ENCODE results near the gene ADGRE1.

ADGRE1 gene

DNA sequence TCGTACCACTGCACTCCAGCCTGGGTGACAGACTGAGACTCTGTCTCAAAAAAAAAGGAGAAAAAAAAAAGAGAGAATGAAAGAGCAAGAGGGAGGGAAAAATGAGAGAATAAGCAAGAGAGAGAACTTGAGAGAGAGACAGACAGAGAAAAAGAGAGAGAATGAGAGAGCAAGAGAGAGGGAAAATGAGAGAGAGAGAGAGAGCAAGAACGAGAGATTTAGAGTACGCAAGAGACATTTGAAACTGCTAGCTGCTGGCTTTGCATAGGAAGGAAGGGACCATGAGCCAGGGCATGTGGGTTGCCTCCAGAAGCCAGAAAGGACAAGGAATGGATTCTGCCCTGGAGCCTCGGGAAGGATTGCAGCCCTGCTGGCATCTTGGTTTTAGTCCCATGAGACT is 9.6 kb upstream of the ADGRE1 start:
- no peak for DNase-seq (ENCODE audit: low read depth in 3 of 3)

GRCh38 chr19:6886277-6886897 is 992 bp upstream of the ADGRE1 start:
- DNase-seq (ENCODE audit: low read depth in 3 of 3), result no peak

DNA sequence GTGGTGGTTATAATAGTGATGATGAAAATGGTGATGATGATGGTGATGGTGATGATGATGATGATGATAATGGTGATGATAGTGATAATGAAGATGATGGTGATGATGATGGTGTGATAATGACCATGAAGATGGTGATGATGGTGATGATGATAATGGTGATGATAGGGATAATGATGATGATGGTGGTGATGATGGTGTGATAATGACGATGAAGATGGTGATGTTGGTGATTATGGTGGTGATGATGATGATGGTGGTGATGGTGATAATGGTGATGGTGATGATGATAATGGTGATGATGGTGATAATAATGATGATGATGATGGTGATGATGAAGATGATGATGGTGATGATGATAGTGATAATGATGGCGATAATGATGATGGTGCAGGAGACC is 1.6 kb downstream of the ADGRE1 start:
- DNase-seq (ENCODE audit: low read depth in 3 of 3), result no peak

GRCh38 chr19:6890401-6890913 is 3.1 kb downstream of the ADGRE1 start:
- no peak for DNase-seq (ENCODE audit: low read depth in 3 of 3)

- peak; percentile 7 to 45 (median 18) for DNase-seq (ENCODE audit: low read depth in 3 of 3)
Measured at GRCh38 chr19:6890938-6891337, 3.6 kb downstream of the ADGRE1 start.

DNA sequence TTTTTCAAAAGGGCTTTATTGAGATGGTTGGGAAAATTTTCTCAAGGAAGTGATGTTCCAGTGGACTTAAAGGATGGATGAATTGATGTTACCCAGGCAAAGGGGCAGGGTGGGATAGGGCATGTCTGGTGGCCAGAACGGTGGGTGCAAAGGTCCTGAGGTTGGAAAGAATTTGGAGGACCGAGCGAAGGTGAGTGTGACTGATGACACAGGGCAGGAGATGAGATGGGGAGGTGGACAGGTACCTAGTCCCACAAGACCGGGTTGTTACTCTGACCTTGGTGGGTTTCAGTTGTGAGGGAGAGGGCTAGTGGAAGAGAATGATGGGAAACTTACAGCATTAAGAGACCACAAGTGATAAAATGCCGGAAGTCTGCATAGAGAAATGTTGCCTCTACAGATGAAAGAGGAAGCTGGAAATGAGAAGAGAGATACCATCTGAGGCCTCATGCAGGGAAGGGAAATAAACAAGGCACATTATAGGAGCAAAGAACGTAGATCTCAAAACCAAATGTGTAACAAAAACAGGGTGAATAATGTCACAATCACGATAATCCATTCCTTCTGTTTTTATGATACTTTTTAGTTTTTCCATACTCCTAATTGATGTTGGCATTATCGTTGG is 4.5 kb downstream of the ADGRE1 start:
- DNase-seq (ENCODE audit: low read depth in 3 of 3), result no peak

- DNase-seq (ENCODE audit: low read depth in 3 of 3), result no peak
Measured at GRCh38 chr19:6894313-6894712, 6.9 kb downstream of the ADGRE1 start.

DNA sequence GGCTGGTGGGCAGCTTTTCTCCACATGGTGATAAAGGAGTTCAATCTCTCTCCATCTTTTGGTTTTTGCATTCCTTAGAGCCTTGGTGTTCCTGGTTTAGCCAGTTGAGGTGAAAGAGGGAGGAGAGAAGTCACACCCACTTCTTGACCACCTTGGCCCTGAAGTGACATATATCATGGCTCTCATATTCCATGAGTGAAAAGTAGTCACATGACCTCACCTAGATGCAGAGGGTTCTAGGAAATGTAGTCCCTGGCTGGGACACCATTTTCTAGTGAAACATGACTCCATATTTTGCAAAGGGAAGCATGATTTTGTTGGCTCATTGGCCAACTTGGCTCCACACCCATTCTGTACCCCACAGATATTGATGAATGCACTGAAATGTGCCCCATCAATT is 16.1 kb downstream of the ADGRE1 start:
- no peak for DNase-seq (ENCODE audit: low read depth in 3 of 3)

GRCh38 chr19:6906559-6907060 is 19.2 kb downstream of the ADGRE1 start:
- DNase-seq (ENCODE audit: low read depth in 3 of 3), result no peak

GRCh38 chr19:6911523-6911922 is 24.1 kb downstream of the ADGRE1 start:
- no peak for DNase-seq (ENCODE audit: low read depth in 3 of 3)

DNA sequence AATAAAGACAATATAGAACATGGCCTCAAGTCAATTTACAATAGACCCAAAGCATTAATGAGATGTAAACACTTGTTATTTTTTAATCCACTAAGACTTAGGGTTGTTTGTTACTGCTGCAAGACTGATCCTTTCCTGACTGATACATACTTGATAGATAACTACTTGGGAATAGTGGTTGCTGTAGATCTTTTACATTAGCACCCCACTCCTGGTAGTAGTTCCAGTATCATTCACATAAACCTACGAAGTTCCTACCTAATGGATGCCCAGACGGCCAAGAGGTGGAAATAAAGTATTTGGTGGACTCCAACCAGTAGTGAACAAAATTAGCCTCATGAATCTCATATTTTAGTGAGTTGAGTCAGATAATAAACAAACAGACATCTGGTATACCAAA is 26.9 kb downstream of the ADGRE1 start:
- DNase-seq (ENCODE audit: low read depth in 3 of 3), result no peak

DNA sequence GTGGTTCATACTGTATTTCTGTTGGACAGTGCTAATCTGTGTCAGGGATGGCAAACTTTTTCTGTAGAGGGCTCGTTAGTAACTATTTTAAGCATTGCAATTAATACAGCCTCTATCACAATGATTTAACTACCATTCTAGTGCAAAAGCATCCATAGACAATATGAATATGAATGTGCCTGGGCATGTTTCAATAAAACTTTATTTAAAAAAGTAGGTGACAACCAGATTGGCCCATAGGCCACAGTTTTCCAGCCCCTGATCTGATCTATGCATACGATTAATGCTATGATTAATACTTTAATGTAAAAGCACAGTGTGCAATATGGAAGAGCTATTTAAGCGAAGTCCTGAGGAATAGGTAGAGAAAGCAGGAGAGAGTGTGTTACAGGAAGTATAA is 29.6 kb downstream of the ADGRE1 start:
- DNase-seq (ENCODE audit: low read depth in 3 of 3), result no peak

DNA sequence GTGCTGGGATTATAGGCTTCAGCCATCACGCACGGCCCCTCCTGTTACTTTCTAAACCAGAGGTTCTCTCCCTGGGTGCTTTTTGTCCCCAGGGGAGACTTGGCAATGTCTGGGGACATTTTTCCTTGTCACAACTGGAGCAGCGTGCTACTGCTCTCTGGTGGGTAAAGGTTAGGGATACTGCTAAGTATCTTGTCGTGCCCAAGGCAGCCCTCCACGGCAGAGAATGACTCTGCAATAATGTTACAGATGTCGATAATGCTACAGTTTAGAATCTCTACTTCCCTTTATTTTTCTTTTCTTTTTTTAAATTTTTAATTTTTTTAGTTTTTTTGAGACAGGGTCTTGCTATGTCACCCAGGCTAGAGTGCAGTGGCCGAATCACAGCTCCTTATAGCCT is 38.0 kb downstream of the ADGRE1 start:
- DNase-seq (ENCODE audit: low read depth in 3 of 3), result no peak

DNA sequence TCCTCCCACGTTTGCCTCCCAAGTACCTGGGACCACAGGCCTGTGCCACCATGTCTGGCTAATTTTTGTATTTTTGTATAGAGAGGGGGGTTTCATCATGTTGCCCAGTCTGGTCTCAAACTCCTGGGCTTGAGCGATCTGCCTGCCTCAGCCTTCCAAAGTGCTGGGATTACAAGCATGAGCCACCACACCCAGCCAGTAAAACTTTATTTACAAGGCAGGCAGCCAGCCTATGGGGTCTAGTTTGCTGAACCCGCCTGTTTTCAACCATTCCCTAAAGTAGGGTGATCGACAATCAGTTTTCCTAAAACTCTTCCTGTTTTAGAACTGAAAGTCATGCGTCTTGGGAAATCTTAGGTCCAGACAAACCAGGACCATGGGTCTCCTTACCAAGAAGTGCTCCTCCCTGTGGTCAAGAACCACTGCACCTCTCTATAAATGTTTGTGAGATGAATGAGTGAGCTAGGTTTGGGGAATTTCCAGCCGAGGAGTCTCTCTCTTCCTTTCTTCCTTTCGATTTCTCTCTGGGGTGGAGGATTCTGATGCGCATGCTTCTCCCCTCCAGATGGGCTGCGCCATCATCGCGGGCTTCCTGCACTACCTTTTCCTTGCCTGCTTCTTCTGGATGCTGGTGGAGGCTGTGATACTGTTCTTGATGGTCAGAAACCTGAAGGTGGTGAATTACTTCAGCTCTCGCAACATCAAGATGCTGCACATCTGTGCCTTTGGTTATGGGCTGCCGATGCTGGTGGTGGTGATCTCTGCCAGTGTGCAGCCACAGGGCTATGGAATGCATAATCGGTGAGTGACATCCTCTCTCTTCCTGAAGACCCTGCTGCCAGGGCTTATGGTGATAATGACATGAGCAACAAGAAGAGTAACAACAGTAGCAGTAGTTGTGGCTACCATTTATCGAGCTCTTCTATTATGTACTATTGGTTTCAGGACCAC is 38.7 kb downstream of the ADGRE1 start:
- DNase-seq (ENCODE audit: low read depth in 3 of 3), result peak in 2 of 3 experiments; percentile 14 to 22

GRCh38 chr19:6930190-6930589 is 42.8 kb downstream of the ADGRE1 start:
- DNase-seq (ENCODE audit: low read depth in 3 of 3), result no peak

DNA sequence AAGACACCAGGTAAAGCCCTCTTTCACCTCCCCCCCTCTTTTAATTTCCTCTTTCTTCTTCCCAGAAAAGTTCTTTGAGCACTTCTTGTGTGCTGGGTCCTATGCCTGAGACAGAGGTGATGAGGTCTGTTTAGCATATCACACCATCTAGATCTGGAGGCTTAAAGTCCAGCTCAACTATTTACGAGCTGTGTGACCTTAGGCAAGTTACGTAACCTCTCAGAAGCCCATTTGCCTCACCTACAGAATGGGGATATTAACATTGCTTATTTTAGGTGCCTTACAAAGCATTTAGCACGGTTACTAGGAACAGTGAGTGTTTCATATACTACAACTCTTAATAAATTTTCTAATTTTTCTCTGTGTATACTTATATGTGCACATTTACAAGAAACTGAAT is 47.7 kb downstream of the ADGRE1 start:
- DNase-seq (ENCODE audit: low read depth in 3 of 3), result no peak

DNA sequence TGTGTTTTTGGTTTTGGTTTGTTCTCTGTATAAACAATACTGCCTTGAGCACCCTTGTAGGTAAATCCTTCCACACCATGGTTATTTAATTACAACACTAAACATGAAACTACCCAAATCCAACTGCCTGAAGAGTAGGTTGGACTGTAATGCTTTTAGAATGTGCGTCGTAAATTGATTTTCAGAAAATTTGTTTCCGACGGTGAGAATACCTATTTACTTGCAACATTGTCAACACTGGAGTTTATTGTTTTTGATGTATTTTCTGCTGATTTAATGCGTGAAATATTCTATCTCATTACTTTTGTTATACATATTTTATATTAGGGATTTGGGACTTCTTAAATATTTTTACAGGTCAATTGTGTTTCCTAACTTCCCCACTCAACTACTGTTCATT is 48.2 kb downstream of the ADGRE1 start:
- no peak for DNase-seq (ENCODE audit: low read depth in 3 of 3)

GRCh38 chr19:6945733-6946132 is 58.4 kb downstream of the ADGRE1 start:
- no peak for DNase-seq (ENCODE audit: low read depth in 3 of 3)

DNA sequence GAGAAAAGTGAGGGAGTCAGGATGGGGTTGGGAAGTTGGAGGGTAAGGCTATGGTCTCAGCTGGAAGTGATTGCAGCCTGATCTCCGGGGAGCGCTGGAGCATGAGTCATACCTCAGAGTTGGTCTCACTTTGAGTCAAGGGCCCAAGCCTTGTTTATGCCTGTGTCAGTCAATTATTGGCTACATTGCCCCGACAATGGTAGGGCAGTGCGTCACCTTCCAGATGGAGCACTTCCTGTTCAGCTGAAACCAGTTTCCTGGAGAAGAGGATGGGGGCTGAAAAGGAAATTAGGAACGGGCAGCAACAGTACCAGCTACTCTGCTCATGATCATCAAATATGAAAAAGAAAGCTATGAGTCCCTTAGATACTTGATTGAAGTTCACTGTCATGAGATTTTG is 60.4 kb downstream of the ADGRE1 start:
- DNase-seq (ENCODE audit: low read depth in 3 of 3), result peak; percentile 22 to 59 (median 32)

DNA sequence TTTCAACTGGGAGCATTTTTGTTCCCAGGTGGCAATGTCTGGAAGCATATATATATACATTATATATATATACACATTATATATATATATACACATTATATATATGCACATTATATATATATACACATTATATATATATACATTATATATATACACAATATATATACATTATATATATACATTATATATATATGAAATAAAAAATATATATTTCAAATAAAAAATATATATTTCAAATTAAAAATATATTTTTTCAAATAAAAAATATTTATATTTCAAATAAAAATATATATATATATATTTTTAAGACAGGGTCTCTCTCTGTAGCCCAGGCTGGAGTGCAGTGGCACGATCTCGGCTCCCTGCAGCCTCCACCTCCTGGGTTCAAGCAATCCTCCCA is 61.5 kb downstream of the ADGRE1 start:
- no peak for DNase-seq (ENCODE audit: low read depth in 3 of 3)

- DNase-seq (ENCODE audit: low read depth in 3 of 3), result no peak
Measured at GRCh38 chr19:6952956-6953355, 65.6 kb downstream of the ADGRE1 start.

GRCh38 chr19:6955082-6955481 is 67.7 kb downstream of the ADGRE1 start:
- DNase-seq (ENCODE audit: low read depth in 3 of 3), result no peak

Data from stimulated activated CD4-positive, alpha-beta T cell treated with anti-CD3 and anti-CD28 coated beads, TNF-alpha, amount 100 ng/mL, for 24 hours (primary cell).